Skin epidermis (tissue), 12 donors: ENCODE measurements around the gene DTWD2.

Source experiments
- H3K27ac ChIP-seq, 21 experiments: fragments of 200-600 bp; sonication (generic) in 11 of 21; one replicate each; pipeline ENCODE4 v1.5.0; 2020; ENCODE audit warnings: mild to moderate bottlenecking in 3 of 21, inconsistent platforms in 2 of 21, moderate library complexity in 2 of 21
- H3K4me3 ChIP-seq, 7 experiments: fragments of 200-600 bp; sonication (generic) in 2 of 7; one replicate each; pipeline ENCODE4 v1.5.0; 2020; ENCODE audit warnings: inconsistent platforms in 2 of 7, mild to moderate bottlenecking in 2 of 7, moderate library complexity in 1 of 7

DTWD2 gene

GRCh38 chr5:118796081-118796480, 192.3 kb downstream of the DTWD2 start:
- no peak overlapping the region for H3K4me3 ChIP-seq
- no peak overlapping the region for H3K27ac ChIP-seq

- Histone ChIP-seq H3K27ac (no peak overlapping the region), H3K4me3 (no peak overlapping the region)
Observed at GRCh38 chr5:118794281-118794680, 194.1 kb downstream of the DTWD2 start.

GRCh38 chr5:118793652-118794051, 194.7 kb downstream of the DTWD2 start:
- no peak overlapping the region for H3K4me3 ChIP-seq
- no peak overlapping the region for H3K27ac ChIP-seq

- no peak overlapping the region for H3K4me3 ChIP-seq
Observed at GRCh38 chr5:118793091-118793490, 195.3 kb downstream of the DTWD2 start.

GRCh38 chr5:118791926-118792734, 196.2 kb downstream of the DTWD2 start:
- peak overlapping the region in 3 of 21 experiments; percentile 3 to 30 (median 10) for H3K27ac ChIP-seq
- H3K4me3 ChIP-seq: no peak overlapping the region

More at GRCh38 chr5:118793091-118793490, 195.3 kb downstream of the DTWD2 start:
- no peak overlapping the region for H3K27ac ChIP-seq

GRCh38 chr5:118789366-118789765, 199.0 kb downstream of the DTWD2 start:
- Histone ChIP-seq H3K4me3 (no peak overlapping the region), H3K27ac (no peak overlapping the region)

GRCh38 chr5:118788351-118788750, 200.0 kb downstream of the DTWD2 start:
- H3K4me3 ChIP-seq: no peak overlapping the region
- no peak overlapping the region for H3K27ac ChIP-seq
